SU-DHL-6 (cell line): ENCODE measurements around the gene TENT4A.

Experiments used
- H2AFZ ChIP-seq: fragments of 200-600 bp; sonication (generic); 2 replicates; pipeline ENCODE4 v1.6.1; 2014; ENCODE audit warnings: low read depth, mild to moderate bottlenecking, moderate library complexity, mixed read lengths, antibody characterized with exemption, low read length; ENCODE audit not compliant: severe bottlenecking
- H3F3A ChIP-seq: fragments of 200-600 bp; shearing (Covaris generic); 2 replicates; pipeline ENCODE4 v1.6.0; 2016; ENCODE audit warnings: antibody characterized with exemption, mild to moderate bottlenecking; ENCODE audit not compliant: insufficient read depth
- H3K27ac ChIP-seq: fragments of 200-600 bp; sonication (generic); 2 replicates; pipeline ENCODE4 v1.5.1; 2016; ENCODE audit warnings: low read depth, mild to moderate bottlenecking, low read length, moderate library complexity, mixed read lengths
- H3K27me3 ChIP-seq: fragments of 200-600 bp; sonication (generic), shearing (Covaris generic); 2 replicates; pipeline ENCODE4 v1.6.0; 2014; ENCODE audit warnings: mild to moderate bottlenecking, low read length
- H3K36me3 ChIP-seq: fragments of 200-600 bp; sonication (generic); 2 replicates; pipeline ENCODE4 v1.6.1; 2014; ENCODE audit warnings: mild to moderate bottlenecking, low read length, mixed read lengths
- H3K4me2 ChIP-seq: fragments of 300-600, 200-600 bp; shearing (Covaris generic), sonication (generic); 2 replicates; pipeline ENCODE4 v1.6.0; 2014; ENCODE audit warnings: low read length, low read depth, mild to moderate bottlenecking; ENCODE audit not compliant: poor library complexity, severe bottlenecking
- H3K4me3 ChIP-seq: fragments of 200-600 bp; sonication (generic); 2 replicates; pipeline ENCODE4 v1.5.1; 2014; ENCODE audit warnings: antibody characterized with exemption, low read length, mild to moderate bottlenecking, mixed read lengths; ENCODE audit not compliant: insufficient read depth, poor library complexity, severe bottlenecking
- H3K79me2 ChIP-seq: fragments of 200-600 bp; sonication (generic); 2 replicates; pipeline ENCODE4 v1.6.1; 2014; ENCODE audit warnings: mild to moderate bottlenecking, low read length, moderate library complexity; ENCODE audit not compliant: insufficient read depth
- H3K9ac ChIP-seq: fragments of 200-600 bp; sonication (generic); 2 replicates; pipeline ENCODE4 v1.7.0; 2014; ENCODE audit warnings: mild to moderate bottlenecking, low read length
- H3K9me2 ChIP-seq: fragments of 200-600 bp; sonication (generic); replicated peaks from 2 replicates; pipeline ENCODE4 v1.6.1; 2014; ENCODE audit warnings: low read length; ENCODE audit not compliant: insufficient read depth
- H3K9me3 ChIP-seq: fragments of 200-600 bp; sonication (generic); 2 replicates; pipeline ENCODE4 v1.6.1; 2014; ENCODE audit warnings: low read length, mixed read lengths; ENCODE audit not compliant: insufficient read depth
- H4K20me1 ChIP-seq: fragments of 200-600 bp; sonication (generic); 2 replicates; pipeline ENCODE4 v1.6.1; 2014; ENCODE audit warnings: low read depth, mild to moderate bottlenecking, antibody characterized with exemption, low read length, moderate library complexity, mixed read lengths
- CTCF ChIP-seq: fragments of 200-600 bp; sonication (generic); IDR thresholded peaks from one replicate; pipeline ENCODE4 v1.5.1; 2017; ENCODE audit warnings: antibody characterized with exemption, mild to moderate bottlenecking, low read length, moderate library complexity; ENCODE audit not compliant: insufficient read depth, poor library complexity, severe bottlenecking
- EZH2phosphoT487 ChIP-seq: fragments of 200-600 bp; sonication (generic), shearing (Covaris generic); conservative IDR thresholded peaks from 2 replicates; pipeline ENCODE4 v1.6.1; 2018; ENCODE audit warnings: mild to moderate bottlenecking, antibody characterized with exemption, low read length, moderate library complexity, mixed read lengths

The TENT4A gene

GRCh38 chr5:6686501-6686900 is 26.7 kb upstream of the TENT4A start:
- Histone ChIP-seq H3K79me2 (no peaks in the 10 kb centered on the region), H3K27ac (no peak overlapping the region), H2AFZ (no peak overlapping the region), H3K4me2 (no peak overlapping the region), H3K9me2 (no peaks in the 10 kb centered on the region), H3K9me3 (no peaks in the 10 kb centered on the region), H4K20me1 (no peaks in the 10 kb centered on the region), H3F3A (no peaks in the 10 kb centered on the region), H3K36me3 (no peaks in the 10 kb centered on the region), H3K9ac (no peak overlapping the region), H3K4me3 (no peak overlapping the region), H3K27me3 (no peaks in the 10 kb centered on the region)
- TF ChIP-seq EZH2phosphoT487, result no peak

GRCh38 chr5:6686915-6687409 is 26.3 kb upstream of the TENT4A start:
- no peak overlapping the region for H2AFZ ChIP-seq
- no peak overlapping the region for H3K9ac ChIP-seq
- H3K4me3 ChIP-seq, result no peak overlapping the region
- no peaks in the 10 kb centered on the region for H4K20me1 ChIP-seq
- no peak for TF ChIP-seq CTCF
- no peak for TF ChIP-seq EZH2phosphoT487
- H3K79me2 ChIP-seq, result no peaks in the 10 kb centered on the region
- no peaks in the 10 kb centered on the region for H3K9me2 ChIP-seq
- H3F3A ChIP-seq, result no peaks in the 10 kb centered on the region
- H3K27ac ChIP-seq, result no peak overlapping the region
- H3K27me3 ChIP-seq, result no peaks in the 10 kb centered on the region
- no peaks in the 10 kb centered on the region for H3K36me3 ChIP-seq
- H3K9me3 ChIP-seq, result no peaks in the 10 kb centered on the region
- no peak overlapping the region for H3K4me2 ChIP-seq

- Histone ChIP-seq H3K9me3 (no peaks in the 10 kb centered on the region), H3K4me2 (no peak overlapping the region), H3K36me3 (no peaks in the 10 kb centered on the region), H2AFZ (no peak overlapping the region), H3F3A (no peaks in the 10 kb centered on the region), H4K20me1 (no peaks in the 10 kb centered on the region), H3K4me3 (no peak overlapping the region), H3K9me2 (no peaks in the 10 kb centered on the region), H3K9ac (no peak overlapping the region), H3K79me2 (no peaks in the 10 kb centered on the region), H3K27ac (no peak overlapping the region), H3K27me3 (no peaks in the 10 kb centered on the region)
- no peak for TF ChIP-seq CTCF
- no peak for TF ChIP-seq EZH2phosphoT487
These were observed 25.7 kb upstream of the TENT4A start for GRCh38 chr5:6687505-6687904.

- Histone ChIP-seq H2AFZ (no peak overlapping the region), H3K9me3 (no peaks in the 10 kb centered on the region), H3K79me2 (no peaks in the 10 kb centered on the region), H3K4me3 (no peak overlapping the region), H3F3A (no peaks in the 10 kb centered on the region), H3K36me3 (no peaks in the 10 kb centered on the region), H3K27ac (no peak overlapping the region), H3K27me3 (no peaks in the 10 kb centered on the region), H3K9ac (no peak overlapping the region), H4K20me1 (no peaks in the 10 kb centered on the region), H3K4me2 (no peak overlapping the region), H3K9me2 (no peaks in the 10 kb centered on the region)
- no peak for TF ChIP-seq EZH2phosphoT487
- no peak for TF ChIP-seq CTCF
These were observed 20.3 kb upstream of the TENT4A start for GRCh38 chr5:6692906-6693305.
